Body of pancreas (tissue), 4 donors: ENCODE measurements around the gene ELOVL3.

Source experiments
- POLR2A ChIP-seq, 3 donors: fragments of 450-650 bp; IDR thresholded peaks; one replicate each; pipeline ENCODE4 v1.6.1; 2016; ENCODE audit warnings: antibody characterized with exemption in 3 of 3, mild to moderate bottlenecking in 2 of 3
- TF ChIP-seq, protein P1 (sequence below), 7 experiments: fragments of 450-650 bp in 4 of 7; fragments of 200-600 bp in 3 of 7; sonication (generic) in 3 of 7; IDR thresholded peaks; one replicate each; pipeline ENCODE4 v1.5.1; 2016 to 2019; ENCODE audit warnings: antibody characterized with exemption in 7 of 7

DNA sequence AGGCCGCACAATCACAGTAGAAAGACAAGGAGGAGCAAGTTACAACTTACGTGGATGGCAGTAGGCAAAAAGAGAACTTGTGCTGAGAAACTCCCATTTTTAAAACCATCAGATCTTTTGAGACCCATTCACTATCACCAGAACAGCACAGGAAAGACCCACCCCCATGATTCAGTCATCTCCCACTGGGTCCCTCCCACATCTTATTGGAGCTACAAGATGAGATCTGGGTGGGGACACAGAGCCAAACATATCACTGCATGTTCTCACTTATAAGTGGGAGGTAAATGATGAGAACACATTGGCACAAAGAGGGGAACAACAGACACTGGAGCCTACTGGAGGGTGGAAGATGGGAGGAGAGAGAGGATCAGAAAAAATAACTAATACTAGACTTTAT, 41.5 kb upstream of the ELOVL3 start:
- TF ChIP-seq, protein P1, sequence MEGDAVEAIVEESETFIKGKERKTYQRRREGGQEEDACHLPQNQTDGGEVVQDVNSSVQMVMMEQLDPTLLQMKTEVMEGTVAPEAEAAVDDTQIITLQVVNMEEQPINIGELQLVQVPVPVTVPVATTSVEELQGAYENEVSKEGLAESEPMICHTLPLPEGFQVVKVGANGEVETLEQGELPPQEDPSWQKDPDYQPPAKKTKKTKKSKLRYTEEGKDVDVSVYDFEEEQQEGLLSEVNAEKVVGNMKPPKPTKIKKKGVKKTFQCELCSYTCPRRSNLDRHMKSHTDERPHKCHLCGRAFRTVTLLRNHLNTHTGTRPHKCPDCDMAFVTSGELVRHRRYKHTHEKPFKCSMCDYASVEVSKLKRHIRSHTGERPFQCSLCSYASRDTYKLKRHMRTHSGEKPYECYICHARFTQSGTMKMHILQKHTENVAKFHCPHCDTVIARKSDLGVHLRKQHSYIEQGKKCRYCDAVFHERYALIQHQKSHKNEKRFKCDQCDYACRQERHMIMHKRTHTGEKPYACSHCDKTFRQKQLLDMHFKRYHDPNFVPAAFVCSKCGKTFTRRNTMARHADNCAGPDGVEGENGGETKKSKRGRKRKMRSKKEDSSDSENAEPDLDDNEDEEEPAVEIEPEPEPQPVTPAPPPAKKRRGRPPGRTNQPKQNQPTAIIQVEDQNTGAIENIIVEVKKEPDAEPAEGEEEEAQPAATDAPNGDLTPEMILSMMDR (IDR thresholded peaks at IDR 0.05): no peak
- TF ChIP-seq POLR2A (IDR thresholded peaks at IDR 0.05): no peak
